Hindlimb muscle (tissue), 1 donor: Measurements from ENCODE around the gene TH. TPM values are rescaled to one million over a fixed set of nuclear protein-coding genes. Genes with fewer than 3 reads are reported as not detected.

Source experiments
- DNase-seq: peaks from one replicate; pipeline ENCODE4 v3.0.0-alpha.2; 2013
- polyA plus RNA-seq: library from polyadenylated mRNA; unstranded; fragments of 120-200 nt; gene quantifications from one replicate; pipeline ENCODE4 v1.2.1, GENCODE V29; 2013; ENCODE audit not compliant: insufficient read length

TH gene
- polyA plus RNA-seq, 1 donor = 0.66 TPM

GRCh38 chr11:2139621-2140337 is 31.8 kb downstream of the TH start:
- DNase-seq = peak; percentile 40

DNA sequence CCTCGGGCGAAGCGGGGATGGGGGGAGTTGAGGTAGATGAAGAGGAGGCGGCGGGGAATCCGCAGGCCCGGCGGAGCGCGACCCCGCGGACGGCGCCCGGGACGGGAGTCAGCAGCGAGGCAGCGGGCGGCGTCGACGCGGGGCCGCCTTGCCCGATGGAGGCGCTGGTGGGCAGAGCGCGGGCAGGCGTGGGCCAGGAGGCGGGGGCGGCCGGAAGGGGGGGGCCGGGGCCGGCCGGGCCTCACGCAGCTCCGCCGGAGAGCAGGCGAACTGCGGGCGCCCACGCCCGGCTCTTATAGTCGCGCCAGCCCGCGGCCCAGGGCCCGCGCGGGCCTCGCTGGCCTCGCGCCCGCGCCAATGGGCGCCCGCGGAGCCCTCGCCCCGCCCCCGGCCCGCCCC is 32.5 kb downstream of the TH start, which contains the start of gene IGF2:
Gene IGF2, minus strand, starts transcription at position 267 of the 399 bp plus-strand sequence. CDS start 3,866 bp downstream, outside the sequence.
- peak; percentile 83 for DNase-seq

DNA sequence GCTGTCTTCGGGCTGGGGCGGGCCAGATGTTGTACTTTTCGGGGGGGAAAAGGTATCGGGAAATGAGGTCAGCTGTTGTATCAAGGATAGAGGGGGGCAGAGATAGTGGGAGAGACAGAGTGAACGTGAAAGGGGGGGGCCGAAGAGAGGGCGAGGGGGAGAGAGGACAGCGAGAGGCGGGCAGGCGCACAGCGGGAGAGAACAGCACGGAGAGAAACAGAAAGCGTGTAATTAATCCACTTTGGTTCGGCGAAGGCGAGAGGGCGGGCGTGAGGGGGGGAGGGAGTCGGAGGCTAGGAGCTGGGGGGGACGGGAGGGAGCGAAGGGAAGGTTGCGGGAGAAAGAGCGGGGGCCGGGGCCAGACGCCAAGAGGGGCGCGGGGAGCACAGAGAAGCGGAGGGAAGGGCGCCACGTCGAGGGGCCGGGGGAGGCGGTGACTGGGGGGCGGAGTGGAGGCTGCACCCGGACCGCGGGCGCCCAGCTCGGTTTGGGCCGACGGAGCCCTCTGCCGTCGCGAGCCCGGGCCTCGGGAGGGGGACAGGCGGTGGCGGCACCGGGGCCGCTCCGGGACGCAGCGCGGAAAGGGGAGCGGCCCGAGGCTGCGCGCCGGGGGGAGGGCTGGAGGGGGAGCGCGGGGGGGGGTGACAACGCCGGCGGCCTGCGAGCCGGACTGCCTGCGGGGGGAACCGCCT is 33.0 kb downstream of the TH start:
- no peak for DNase-seq

GRCh38 chr11:2138068-2138430 is 33.6 kb downstream of the TH start:
- DNase-seq = no peak

GRCh38 chr11:2137202-2138067 is 34.2 kb downstream of the TH start:
- DNase-seq = peak; percentile 88

GRCh38 chr11:2136952-2137201 is 34.7 kb downstream of the TH start:
- DNase-seq = no peak

GRCh38 chr11:2136209-2136951 is 35.2 kb downstream of the TH start:
- DNase-seq = no peak

DNA sequence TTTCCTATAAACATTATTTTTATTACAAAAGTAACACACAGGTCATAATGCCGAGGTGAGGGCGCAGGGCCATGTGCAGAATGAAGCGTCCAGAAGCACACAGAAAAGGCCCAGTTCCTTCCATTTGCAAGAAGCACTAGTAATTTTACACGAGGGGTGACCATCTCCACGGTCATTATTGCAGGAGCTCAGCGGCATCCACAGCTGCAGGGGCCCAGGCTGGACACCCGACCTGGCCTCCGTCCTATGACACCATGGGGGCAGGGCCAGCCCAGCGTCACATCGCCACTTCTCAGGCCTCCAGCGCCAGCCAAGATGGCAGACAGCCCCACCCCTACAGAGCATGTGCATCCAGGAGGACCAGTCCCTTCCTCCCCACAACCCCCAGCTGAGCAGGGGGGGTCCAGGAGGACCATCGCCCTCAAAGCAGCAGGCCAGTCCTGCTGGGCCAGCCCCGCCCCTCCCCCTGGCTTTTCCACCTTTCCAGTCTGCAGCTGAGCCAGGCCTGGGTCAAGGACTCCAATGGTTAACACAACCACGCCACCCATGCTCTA is 35.9 kb downstream of the TH start:
- DNase-seq = no peak

DNA sequence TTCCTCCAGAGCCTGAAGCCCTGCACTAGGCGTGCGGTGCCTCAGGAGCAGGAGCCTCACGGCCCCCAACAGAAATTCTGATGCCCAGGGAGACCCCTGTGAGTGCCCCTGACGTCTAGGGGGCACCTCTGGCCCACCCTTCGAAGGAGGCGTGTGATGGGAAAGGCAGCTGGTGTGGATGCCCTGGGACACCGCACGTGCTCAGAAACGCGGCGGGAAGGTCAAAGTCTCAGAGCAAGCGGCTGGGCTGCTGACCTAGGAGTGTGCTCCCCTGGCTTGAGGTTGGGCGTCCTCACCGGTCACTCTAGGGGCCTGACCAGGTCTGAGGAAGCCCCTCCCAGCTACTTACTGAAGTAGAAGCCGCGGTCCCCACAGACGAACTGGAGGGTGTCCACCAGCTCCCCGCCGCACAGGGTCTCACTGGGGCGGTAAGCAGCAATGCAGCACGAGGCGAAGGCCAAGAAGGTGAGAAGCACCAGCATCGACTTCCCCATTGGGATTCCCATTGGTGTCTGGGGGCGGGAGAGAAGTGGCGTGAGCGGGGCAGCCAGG is 36.5 kb downstream of the TH start:
- DNase-seq = no peak

DNA sequence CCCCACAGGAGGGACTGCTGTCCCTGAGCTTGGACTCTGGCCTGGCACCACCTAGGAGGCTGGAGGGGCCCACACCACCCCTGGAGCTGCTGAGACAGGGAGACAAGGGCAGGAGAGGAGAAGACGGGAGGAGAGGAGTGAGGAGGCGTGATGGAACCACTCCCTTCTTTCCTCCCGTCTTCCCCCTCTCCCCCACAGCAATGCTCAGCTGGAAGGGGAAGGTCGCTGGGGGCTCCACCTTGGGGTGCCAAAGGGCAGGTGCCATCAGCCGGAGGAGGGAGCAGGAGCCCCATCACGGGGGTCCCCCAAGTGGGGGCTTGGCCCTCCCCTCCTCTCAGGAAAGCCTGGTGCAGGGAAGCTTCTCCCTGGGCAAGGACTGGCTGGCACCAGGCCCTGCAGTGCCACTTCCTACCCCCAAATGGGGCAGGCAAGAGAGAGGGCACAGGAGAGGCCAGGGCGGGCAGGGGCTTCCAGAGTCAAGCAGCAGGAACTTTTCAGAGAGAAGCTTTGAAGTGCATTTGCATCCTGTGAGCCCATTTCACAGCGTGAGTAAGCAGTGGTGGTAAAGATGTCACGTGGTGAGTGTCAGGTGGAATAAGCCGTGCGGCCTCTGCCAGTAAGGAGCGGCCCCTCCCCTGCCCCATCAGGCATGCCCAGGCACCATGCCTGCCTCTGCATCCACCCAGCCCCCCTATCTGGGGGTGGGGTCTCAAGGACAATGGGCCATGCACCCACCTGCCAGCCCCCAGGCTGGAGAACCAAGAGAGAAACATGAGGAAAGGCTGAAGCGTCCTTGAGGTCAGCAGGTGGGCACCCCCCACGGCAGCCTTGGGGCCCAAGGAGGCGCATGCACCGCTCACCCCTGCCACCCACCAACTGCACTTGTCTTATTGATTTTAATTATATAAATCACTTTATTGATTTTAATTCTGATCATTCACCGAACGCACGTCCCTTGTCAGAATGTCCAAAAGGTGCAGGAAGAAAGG is 37.3 kb downstream of the TH start:
- DNase-seq = no peak

DNA sequence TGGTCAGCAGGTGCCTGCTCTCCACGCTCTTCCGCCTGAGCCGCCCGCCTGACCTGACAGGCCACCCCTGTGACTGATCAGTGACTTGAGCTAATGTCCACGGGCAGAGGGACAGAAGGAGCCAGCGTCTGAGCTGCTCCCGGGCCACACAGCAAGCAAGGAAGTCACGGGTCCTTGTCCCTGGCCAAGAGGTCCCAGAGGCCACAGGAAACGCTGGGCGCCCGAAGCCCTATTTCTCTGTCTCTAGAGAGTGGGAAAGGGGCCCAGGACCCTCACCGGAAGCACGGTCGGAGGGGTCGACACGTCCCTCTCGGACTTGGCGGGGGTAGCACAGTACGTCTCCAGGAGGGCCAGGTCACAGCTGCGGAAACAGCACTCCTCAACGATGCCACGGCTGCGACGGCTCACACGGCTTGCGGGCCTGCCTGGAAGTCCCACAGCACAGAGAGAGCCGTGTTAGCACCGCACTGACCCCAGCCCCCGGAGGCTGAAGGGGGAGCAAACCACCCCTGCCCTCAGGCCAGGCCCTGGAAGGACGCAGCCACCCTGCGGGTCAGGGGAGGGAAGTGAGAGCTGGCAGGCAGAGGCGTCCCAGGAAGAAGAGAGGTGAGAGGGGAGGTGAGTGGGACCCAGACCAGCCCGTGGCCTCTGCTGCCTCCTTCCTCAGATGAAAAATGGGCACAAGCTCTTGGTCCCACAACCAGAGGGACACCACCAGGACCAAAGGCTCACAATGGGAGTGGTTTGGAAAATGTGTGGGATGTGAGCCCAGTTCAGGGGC is 38.2 kb downstream of the TH start:
- no peak for DNase-seq

GRCh38 chr11:2132874-2133240 is 38.8 kb downstream of the TH start:
- DNase-seq = no peak

- no peak for DNase-seq
Observed at GRCh38 chr11:2132246-2132645, 39.4 kb downstream of the TH start.

GRCh38 chr11:2131371-2132236 is 40.0 kb downstream of the TH start:
- DNase-seq = no peak

- no peak for DNase-seq
Observed at GRCh38 chr11:2130881-2131352, 40.7 kb downstream of the TH start.

- no peak for DNase-seq
Observed at GRCh38 chr11:2129699-2130366, 41.8 kb downstream of the TH start.

DNA sequence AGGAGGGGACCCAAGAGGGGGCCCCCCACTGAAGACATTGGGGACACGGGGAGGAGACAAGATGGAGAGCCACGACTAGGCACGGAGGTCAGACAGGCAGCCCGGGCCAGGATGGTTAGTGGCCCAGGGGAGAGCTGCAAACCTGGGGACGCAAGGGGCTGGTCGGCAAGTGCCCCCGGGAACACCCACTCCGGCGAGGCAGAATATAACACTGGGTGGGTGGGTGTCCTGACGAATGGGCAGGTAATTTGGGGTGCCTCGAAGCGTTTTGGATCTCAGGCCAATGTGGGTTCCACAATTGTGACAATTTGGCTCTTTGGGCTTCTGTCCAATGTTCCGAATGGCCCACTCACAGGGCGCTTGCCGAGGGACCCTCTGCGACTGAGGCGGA is 42.3 kb downstream of the TH start:
- DNase-seq = no peak
